Neural crest cell (in vitro differentiated cells): Measurements from ENCODE around the gene RAB44. TPM values are rescaled to one million over a fixed set of nuclear protein-coding genes. Genes with fewer than 3 reads are reported as not detected.
A peak's percentile ranks its signal among the peaks of the same experiment; 100 is the strongest.

Experiments used
- DNase-seq: peaks from one replicate; pipeline ENCODE4 v3.0.0; 2021; ENCODE audit warnings: low read depth, mixed read lengths, low spot score
- H3K27ac Mint-ChIP-seq: one replicate; pipeline ENCODE4 v1.8.0; 2021; ENCODE audit warnings: mild to moderate bottlenecking, mixed read lengths; ENCODE audit not compliant: unreplicated experiment
- H3K27me3 Mint-ChIP-seq: 2 replicates; pipeline ENCODE4 v1.8.0; 2021; ENCODE audit warnings: low read depth, mild to moderate bottlenecking, mixed read lengths
- H3K36me3 Mint-ChIP-seq: 2 replicates; pipeline ENCODE4 v1.8.0; 2021; ENCODE audit warnings: low read depth, mild to moderate bottlenecking, mixed read lengths
- H3K4me1 Mint-ChIP-seq: 2 replicates; pipeline ENCODE4 v1.8.0; 2021; ENCODE audit warnings: mixed read lengths
- H3K4me3 Mint-ChIP-seq: one replicate; pipeline ENCODE4 v1.8.0; 2021; ENCODE audit warnings: mild to moderate bottlenecking, mixed read lengths
- H3K9me3 Mint-ChIP-seq: 2 replicates; pipeline ENCODE4 v1.8.0; 2021; ENCODE audit warnings: mixed read lengths
- CTCF ChIP-seq: fragments of 200-600 bp; sonication (generic); conservative IDR thresholded peaks from 2 replicates; pipeline ENCODE4 v1.5.0; 2021; ENCODE audit warnings: antibody characterized with exemption, mild to moderate bottlenecking
- total RNA-seq: library from RNA; stranded (reverse); gene quantifications from 2 replicates; pipeline ENCODE4 v1.2.1, GENCODE V29; 2021

RAB44 gene
- total RNA-seq, 1 donor from 2014 or later = not detected

GRCh38 chr6:36762123-36762522, 64.5 kb downstream of the RAB44 start:
- Mint-ChIP-seq H3K27me3 (peaks cover 3% of the 10 kb centered on the region), H3K27ac (no peak overlapping the region), H3K4me3 (no peak overlapping the region), H3K4me1 (peaks cover 38% of the 10 kb centered on the region), H3K9me3 (no peaks in the 10 kb centered on the region), H3K36me3 (no peaks in the 10 kb centered on the region)
- no peak for DNase-seq
- no peak for TF ChIP-seq CTCF

GRCh38 chr6:36765190-36765589, 67.6 kb downstream of the RAB44 start:
- no peak overlapping the region for H3K4me3 Mint-ChIP-seq
- H3K27ac Mint-ChIP-seq = peak overlapping the region; percentile 6
- peaks cover 48% of the 10 kb centered on the region for H3K4me1 Mint-ChIP-seq
- no peaks in the 10 kb centered on the region for H3K9me3 Mint-ChIP-seq
- H3K36me3 Mint-ChIP-seq = no peaks in the 10 kb centered on the region
- TF ChIP-seq CTCF = no peak
- DNase-seq = no peak
- H3K27me3 Mint-ChIP-seq = no peaks in the 10 kb centered on the region

GRCh38 chr6:36765594-36766398, 68.2 kb downstream of the RAB44 start:
- Mint-ChIP-seq H3K27ac (peak overlapping the region; percentile 93), H3K27me3 (no peaks in the 10 kb centered on the region), H3K36me3 (no peaks in the 10 kb centered on the region), H3K9me3 (no peaks in the 10 kb centered on the region), H3K4me3 (no peak overlapping the region), H3K4me1 (peaks cover 47% of the 10 kb centered on the region)
- peak; percentile 97 for TF ChIP-seq CTCF
- DNase-seq = peak; percentile 91

GRCh38 chr6:36766399-36766945, 68.8 kb downstream of the RAB44 start:
- no peak overlapping the region for H3K27ac Mint-ChIP-seq
- DNase-seq = no peak
- TF ChIP-seq CTCF = no peak
- H3K27me3 Mint-ChIP-seq = no peaks in the 10 kb centered on the region
- no peaks in the 10 kb centered on the region for H3K9me3 Mint-ChIP-seq
- peaks cover 45% of the 10 kb centered on the region for H3K4me1 Mint-ChIP-seq
- H3K4me3 Mint-ChIP-seq = no peak overlapping the region
- no peaks in the 10 kb centered on the region for H3K36me3 Mint-ChIP-seq

- H3K27ac Mint-ChIP-seq = no peak overlapping the region
- no peaks in the 10 kb centered on the region for H3K27me3 Mint-ChIP-seq
- TF ChIP-seq CTCF = no peak
- no peak for DNase-seq
- no peak overlapping the region for H3K4me3 Mint-ChIP-seq
- no peaks in the 10 kb centered on the region for H3K36me3 Mint-ChIP-seq
- H3K4me1 Mint-ChIP-seq = peaks cover 57% of the 10 kb centered on the region
- no peaks in the 10 kb centered on the region for H3K9me3 Mint-ChIP-seq
Observed at GRCh38 chr6:36769183-36769675, 71.6 kb downstream of the RAB44 start.
